ENCODE data around the gene C20orf144.
"Not testable (repeated sequence)": the region's sequence is repeated elsewhere in the genome, so short reads cannot be mapped to it uniquely, and the experiment has no call there.

The C20orf144 gene

DNA sequence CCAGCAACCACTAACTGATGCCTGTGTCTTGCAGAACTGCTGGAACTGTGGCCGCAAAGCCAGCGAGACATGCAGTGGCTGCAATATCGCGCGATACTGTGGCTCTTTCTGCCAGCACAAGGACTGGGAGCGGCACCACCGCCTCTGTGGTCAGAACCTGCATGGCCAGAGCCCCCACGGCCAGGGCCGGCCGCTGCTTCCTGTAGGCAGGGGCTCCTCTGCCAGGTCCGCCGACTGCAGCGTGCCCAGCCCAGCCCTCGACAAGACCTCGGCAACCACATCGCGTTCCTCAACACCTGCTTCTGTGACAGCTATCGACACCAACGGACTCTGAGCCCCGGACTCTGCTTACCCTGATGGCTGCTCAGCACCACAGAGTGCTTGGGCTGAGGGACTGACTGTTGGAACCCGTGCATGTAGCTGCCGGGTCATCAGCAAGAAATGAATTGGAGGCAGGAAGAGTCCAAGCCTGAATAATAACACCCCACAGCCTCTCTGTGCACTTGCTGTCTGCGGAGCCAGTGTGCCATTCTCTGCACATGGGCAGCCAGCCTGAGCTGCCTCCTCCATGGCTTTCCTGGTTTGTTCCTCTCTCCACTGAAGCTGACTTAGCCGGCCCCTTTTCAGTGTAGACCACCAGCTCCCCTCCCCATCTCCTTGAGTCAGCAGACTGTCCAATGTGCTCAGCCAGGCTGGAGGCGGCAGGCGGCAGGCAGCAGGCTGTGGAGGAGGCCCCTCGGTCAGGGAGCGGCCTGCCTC lies 17.6 kb upstream of the C20orf144 start:
- ChIA-PET POLR2A (ENCODE audit: low non-redundant PET) (no interaction called here), CTCF (interaction anchor here (0.6 to 1.3 kb wide), 2 partner anchors 9 to 12 kb away, joined by 3 to 4 read pairs; no protein-coding TSS in a partner anchor)
- TF ChIP-seq, protein P1, sequence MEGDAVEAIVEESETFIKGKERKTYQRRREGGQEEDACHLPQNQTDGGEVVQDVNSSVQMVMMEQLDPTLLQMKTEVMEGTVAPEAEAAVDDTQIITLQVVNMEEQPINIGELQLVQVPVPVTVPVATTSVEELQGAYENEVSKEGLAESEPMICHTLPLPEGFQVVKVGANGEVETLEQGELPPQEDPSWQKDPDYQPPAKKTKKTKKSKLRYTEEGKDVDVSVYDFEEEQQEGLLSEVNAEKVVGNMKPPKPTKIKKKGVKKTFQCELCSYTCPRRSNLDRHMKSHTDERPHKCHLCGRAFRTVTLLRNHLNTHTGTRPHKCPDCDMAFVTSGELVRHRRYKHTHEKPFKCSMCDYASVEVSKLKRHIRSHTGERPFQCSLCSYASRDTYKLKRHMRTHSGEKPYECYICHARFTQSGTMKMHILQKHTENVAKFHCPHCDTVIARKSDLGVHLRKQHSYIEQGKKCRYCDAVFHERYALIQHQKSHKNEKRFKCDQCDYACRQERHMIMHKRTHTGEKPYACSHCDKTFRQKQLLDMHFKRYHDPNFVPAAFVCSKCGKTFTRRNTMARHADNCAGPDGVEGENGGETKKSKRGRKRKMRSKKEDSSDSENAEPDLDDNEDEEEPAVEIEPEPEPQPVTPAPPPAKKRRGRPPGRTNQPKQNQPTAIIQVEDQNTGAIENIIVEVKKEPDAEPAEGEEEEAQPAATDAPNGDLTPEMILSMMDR (conservative IDR thresholded peaks at IDR 0.05; ENCODE audit: low read depth), result no peak
- DNase-seq (ENCODE audit: low spot score), result no peak
- H3K27ac ChIP-seq, result no peak overlapping the region

DNA sequence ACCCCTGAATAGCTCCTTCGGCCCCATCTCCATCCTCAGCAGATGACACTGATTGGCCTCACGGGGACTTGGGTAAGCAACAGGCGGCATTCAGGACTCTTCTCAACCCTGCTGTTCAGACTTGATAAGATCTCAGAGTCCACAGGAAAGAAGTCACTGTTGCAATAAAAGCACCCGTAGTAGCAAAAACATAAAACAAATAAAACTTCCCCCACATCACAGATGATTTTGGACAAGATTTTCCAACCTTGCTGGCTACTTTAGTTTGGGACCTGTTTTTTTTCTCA lies 17.1 kb upstream of the C20orf144 start:
- TF ChIP-seq, protein P1 (conservative IDR thresholded peaks at IDR 0.05; ENCODE audit: low read depth), result no peak
- CTCF ChIA-PET, result interaction anchor here (0.6 to 1.3 kb wide), 2 partner anchors 9 to 12 kb away, joined by 3 to 4 read pairs; no protein-coding TSS in a partner anchor
- no peak for DNase-seq (ENCODE audit: low spot score)
- H3K27ac ChIP-seq, result no peak overlapping the region
- POLR2A ChIA-PET (ENCODE audit: low non-redundant PET), result no interaction called here

DNA sequence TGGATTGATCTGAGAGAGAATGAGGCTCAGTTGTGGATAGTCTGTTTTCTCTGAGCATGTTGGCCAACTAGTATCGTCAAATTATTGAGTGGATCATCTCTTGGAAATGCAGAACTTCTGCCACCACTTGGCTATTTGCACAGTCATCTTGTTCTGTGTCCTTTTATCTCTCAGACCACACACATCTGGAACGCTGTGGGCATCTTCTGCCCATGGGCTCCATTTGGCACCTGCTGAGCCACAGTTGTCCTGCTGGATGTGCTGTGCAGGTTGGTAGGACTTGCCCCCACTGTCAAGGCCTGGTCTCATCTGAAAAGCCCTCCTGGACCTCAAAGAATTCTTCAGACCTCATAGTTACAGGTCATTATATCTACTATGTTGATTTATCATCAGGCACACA lies 16.7 kb upstream of the C20orf144 start:
- DNase-seq (ENCODE audit: low spot score), result no peak
- POLR2A ChIA-PET (ENCODE audit: low non-redundant PET), result no interaction called here
- CTCF ChIA-PET, result no interaction called here
- no peak overlapping the region for H3K27ac ChIP-seq
- TF ChIP-seq, protein P1 (conservative IDR thresholded peaks at IDR 0.05; ENCODE audit: low read depth), result no peak

DNA sequence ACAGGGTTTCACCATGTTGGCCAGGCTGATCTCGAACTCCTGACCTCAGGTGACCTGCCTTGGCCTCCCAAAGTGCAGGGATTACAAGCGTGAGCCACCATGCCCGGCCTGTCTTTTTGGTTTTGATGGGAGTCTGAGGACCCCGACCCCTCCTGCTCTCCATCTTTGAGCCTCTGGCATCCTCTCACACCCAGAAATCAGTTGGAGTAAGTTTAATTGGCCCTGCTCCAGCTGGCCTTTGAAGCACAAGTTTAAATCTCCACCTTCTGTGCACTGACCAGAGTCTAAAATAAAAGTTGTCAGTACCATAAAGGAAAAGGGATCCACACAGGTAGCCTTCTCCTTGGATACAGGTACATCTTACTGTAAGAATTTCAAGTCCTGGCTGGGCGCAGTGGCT lies 15.9 kb upstream of the C20orf144 start:
- CTCF ChIA-PET, result interaction anchor here (4.0 kb wide), 1 partner anchor 22 kb away, joined by 25 read pairs; no protein-coding TSS in a partner anchor
- POLR2A ChIA-PET (ENCODE audit: low non-redundant PET), result no interaction called here
- DNase-seq (ENCODE audit: low spot score), result no peak
- no peak overlapping the region for H3K27ac ChIP-seq
- TF ChIP-seq, protein P1 (conservative IDR thresholded peaks at IDR 0.05; ENCODE audit: low read depth), result no peak

DNA sequence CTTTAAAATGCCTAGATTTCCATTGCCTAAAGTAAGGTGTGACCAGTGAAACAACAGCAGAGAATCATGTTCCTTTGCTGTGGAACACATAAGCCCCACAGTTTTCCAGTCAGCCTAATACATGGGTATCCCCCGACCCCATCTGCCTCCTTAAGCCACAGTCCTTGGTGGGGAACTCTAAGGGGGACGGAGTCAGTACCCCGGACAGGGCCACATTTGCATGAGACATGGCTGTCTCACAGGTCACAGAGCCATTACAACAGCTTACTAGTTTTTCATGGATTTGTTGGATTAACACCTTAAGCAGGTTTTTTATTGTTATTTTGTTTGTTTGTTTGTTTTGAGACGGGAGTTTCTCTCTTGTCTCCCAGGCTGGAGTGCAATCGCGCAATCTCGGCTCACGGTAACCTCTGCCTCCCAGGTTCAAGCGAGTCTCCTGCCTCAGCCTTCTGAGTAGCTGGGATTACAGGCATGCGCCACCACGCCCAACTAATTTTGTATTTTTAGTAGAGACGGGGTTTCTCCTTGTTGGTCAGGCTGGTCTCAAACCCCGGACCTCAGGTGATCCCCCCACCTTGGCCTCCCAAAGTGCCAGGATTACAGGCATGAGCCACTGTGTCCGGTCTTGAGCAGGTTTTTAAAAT lies 15.0 kb upstream of the C20orf144 start:
- CTCF ChIA-PET, result interaction anchor here (0.6 to 4.0 kb wide), 2 partner anchors 21 to 252 kb away, joined by 3 to 25 read pairs; no protein-coding TSS in a partner anchor
- DNase-seq (ENCODE audit: low spot score); POLR2A ChIA-PET (ENCODE audit: low non-redundant PET): not testable (repeated sequence)
- H3K27ac ChIP-seq, result peak overlapping the region; percentile 82

DNA sequence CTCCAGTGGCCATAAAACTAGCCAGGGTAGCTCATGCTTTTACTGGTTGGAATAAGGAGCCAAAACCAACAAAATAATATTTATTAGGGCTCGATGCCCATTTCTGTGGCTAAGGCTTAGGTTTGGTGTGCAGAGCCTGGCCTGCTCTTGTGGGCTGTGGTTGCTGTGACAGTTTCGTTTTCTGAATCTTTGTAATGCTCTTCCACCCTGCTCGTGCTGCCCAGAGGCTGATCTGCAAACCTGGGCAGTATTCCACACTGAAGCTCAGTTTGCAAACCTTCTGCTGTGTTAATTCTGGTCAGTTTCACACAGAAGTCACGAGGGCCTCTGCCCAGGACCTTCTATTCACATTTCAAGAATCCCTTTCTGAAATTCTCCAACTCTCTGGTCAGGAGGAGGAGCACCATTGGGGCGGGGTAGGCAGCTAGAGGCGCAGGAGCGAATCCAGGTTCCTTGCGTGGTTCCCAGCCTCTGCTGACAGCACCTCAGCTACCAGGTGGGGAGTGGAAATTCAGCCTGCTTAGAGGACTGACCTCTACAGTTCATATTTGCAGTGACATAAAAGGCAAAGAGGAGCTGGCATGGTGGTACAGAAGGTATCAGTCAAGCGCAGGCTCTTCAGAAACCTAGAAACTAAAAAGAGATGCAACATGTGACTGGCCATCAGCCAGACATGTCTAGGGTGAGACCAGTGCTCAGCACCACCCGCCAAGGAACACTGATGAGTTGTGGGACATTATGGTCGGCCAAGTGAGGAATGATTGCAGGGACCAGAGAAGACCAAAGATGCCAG lies 14.3 kb upstream of the C20orf144 start:
- TF ChIP-seq, protein P1 (conservative IDR thresholded peaks at IDR 0.05; ENCODE audit: low read depth), result no peak
- no peak for DNase-seq (ENCODE audit: low spot score)
- ChIA-PET CTCF (interaction anchor here (0.6 to 4.0 kb wide), 2 partner anchors 20 to 32 kb away, joined by 3 to 25 read pairs; no protein-coding TSS in a partner anchor), POLR2A (ENCODE audit: low non-redundant PET) (no interaction called here)
- peak overlapping the region; percentile 82 for H3K27ac ChIP-seq
